Neuron (in vitro differentiated cells): ENCODE measurements around the gene PLA2G6.

ENCODE experiments used
- H2AFZ ChIP-seq: one replicate; pipeline ENCODE4 v1.6.1; 2013; ENCODE audit warnings: low read depth, mild to moderate bottlenecking, inconsistent platforms, low read length, moderate library complexity
- H3K27me3 ChIP-seq: one replicate; pipeline ENCODE4 v1.6.1; 2013; ENCODE audit warnings: low read length; ENCODE audit not compliant: insufficient read depth
- H3K36me3 ChIP-seq: one replicate; pipeline ENCODE4 v1.6.1; 2013; ENCODE audit warnings: low read length; ENCODE audit not compliant: insufficient read depth
- H3K4me1 ChIP-seq: one replicate; pipeline ENCODE4 v1.6.1; 2013; ENCODE audit warnings: low read length; ENCODE audit not compliant: insufficient read depth
- H3K4me3 ChIP-seq: 2 replicates; pipeline ENCODE4 v1.5.1; 2013; ENCODE audit warnings: mild to moderate bottlenecking, low read length, moderate library complexity
- H3K9me3 ChIP-seq: one replicate; pipeline ENCODE4 v1.6.1; 2013; ENCODE audit warnings: low read length

The PLA2G6 gene

GRCh38 chr22:38071421-38072321, 110.0 kb downstream of the PLA2G6 start:
- Histone ChIP-seq H3K27me3 (no peaks in the 10 kb centered on the region), H3K9me3 (no peaks in the 10 kb centered on the region), H2AFZ (no peak overlapping the region), H3K4me3 (no peak overlapping the region), H3K4me1 (peaks cover 30% of the 10 kb centered on the region), H3K36me3 (peaks cover 21% of the 10 kb centered on the region)

DNA sequence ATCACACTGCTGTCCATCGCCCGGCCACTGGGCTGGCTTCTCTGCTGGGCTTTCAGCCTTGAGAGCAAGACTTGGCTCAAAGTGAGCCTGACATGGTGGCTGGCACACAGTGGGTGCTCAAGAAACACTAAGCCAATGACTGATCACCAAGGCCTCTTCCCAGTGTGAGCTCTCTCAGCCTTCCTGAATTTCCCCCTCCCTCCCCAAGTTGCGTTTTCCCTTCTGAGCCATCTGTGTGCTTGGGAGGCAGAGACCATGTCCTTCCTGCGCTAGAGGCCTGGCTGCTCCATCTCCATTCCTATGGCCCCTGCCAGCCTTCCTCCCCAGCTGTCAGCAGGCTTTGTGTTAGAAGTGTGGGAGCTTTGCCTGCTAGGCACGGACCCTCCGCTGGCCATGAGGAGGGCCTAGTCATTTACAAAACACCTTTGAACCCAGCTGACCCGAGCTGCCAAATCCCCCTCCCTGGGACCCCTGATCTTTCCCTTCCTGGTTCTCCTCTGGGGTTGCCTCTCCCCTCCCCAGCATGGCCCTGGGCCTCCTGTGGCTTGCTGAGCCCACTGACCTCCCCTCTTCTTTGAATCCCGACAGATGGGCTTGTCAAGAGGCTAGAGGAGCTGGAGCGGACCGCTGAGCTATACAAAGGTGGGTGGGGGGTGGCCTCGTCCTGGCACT, 111.2 kb downstream of the PLA2G6 start:
- Histone ChIP-seq H2AFZ (no peak overlapping the region), H3K36me3 (peaks cover 29% of the 10 kb centered on the region), H3K4me3 (no peak overlapping the region), H3K27me3 (no peaks in the 10 kb centered on the region), H3K9me3 (no peaks in the 10 kb centered on the region), H3K4me1 (peaks cover 28% of the 10 kb centered on the region)

DNA sequence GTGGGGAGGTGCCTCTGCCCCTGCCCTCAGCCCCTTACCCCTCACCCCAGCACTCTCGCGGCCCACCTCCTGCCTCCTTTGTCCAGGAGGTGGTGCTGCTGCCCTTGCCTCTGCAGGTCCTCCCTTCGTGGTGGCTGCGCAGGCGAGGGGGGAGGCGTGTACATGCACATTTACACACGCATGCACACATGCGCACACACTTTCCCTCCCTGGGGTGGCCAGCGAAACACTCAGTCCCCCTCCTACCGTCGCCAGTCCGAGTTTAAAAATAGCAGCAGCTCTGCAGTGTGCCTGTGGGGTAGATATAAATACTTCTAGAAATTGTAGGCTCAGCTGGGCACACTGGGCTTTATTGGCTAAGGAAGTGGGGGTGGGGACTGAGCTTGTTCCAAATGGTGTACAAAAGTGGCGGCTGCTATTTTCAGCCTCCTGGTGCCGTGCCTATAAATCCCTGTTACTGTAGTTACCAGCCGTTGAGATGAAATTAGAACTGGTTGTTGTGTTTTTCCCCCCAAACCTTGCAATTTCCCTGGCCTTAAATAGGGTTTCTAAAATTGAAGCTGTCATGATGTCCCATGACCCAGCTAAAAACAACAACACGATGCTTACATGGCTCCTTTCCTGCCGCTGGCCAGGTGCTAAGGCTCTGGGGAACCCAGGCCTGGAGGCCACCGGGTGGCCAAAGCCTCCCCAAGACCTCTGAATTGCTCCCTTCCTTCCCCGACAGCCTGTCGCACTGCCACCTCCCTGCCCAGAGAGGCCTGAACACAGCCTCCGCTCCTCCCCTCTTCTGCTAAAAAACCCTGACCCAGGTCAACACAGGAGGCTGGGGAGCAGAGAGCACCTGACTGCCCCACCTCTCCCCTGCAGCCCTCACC, 112.0 kb downstream of the PLA2G6 start:
- Histone ChIP-seq H3K27me3 (no peaks in the 10 kb centered on the region), H2AFZ (no peak overlapping the region)

DNA sequence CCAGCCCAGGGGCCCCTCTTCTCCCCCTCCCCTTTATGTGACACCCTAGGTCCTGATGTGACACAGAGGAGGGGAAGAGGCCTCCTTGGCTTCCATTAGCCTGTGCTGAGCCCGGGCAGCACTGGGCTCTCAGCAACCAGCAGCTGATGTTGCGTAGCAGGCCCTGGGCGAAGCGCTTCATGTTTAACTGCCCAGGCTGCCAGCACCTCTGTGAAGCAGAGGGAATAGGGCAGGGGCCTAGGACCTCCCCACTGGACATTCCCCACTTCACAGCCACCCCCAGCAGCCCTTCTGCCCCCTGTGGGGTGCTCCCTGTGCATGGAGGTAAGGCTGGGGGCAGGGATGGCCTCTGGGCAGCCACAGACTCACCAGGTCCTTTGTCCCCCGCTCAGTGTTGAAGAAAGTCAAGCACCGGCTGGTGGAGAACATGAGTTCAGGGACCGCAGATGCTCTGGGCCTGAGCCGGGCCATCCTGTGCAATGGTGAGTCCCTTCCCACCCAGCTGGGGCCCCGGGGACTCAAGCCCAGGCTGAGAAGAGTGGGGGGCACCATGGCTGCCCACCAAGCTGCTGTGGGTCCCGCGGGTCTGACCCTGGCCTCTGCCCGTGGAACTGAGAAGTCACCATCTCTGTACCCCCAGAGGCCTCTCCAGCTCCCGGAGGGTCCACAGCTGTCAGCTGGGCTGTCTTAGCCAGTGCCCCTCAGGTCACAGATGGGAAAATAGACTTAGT, 112.8 kb downstream of the PLA2G6 start:
- H3K36me3 ChIP-seq, result peaks cover 25% of the 10 kb centered on the region
- no peak overlapping the region for H3K4me3 ChIP-seq
- H3K27me3 ChIP-seq, result no peaks in the 10 kb centered on the region
- H3K4me1 ChIP-seq, result peaks cover 25% of the 10 kb centered on the region
- no peak overlapping the region for H2AFZ ChIP-seq
- H3K9me3 ChIP-seq, result no peaks in the 10 kb centered on the region

More for the DNA sequence above, 112.0 kb downstream of the PLA2G6 start:
- Histone ChIP-seq H3K4me1 (peaks cover 25% of the 10 kb centered on the region), H3K4me3 (no peak overlapping the region), H3K9me3 (no peaks in the 10 kb centered on the region), H3K36me3 (peaks cover 32% of the 10 kb centered on the region)

- H3K4me1 ChIP-seq, result peaks cover 25% of the 10 kb centered on the region
- peaks cover 21% of the 10 kb centered on the region for H3K36me3 ChIP-seq
- no peaks in the 10 kb centered on the region for H3K27me3 ChIP-seq
- H3K4me3 ChIP-seq, result no peak overlapping the region
- no peaks in the 10 kb centered on the region for H3K9me3 ChIP-seq
- no peak overlapping the region for H2AFZ ChIP-seq
These were observed 113.8 kb downstream of the PLA2G6 start for GRCh38 chr22:38067761-38068360.

GRCh38 chr22:38067028-38067415, 114.6 kb downstream of the PLA2G6 start:
- H3K4me3 ChIP-seq, result no peak overlapping the region
- no peak overlapping the region for H2AFZ ChIP-seq
- no peaks in the 10 kb centered on the region for H3K9me3 ChIP-seq
- peaks cover 25% of the 10 kb centered on the region for H3K4me1 ChIP-seq
- peaks cover 16% of the 10 kb centered on the region for H3K36me3 ChIP-seq
- no peaks in the 10 kb centered on the region for H3K27me3 ChIP-seq

GRCh38 chr22:38066381-38067027, 115.1 kb downstream of the PLA2G6 start:
- peaks cover 25% of the 10 kb centered on the region for H3K4me1 ChIP-seq
- no peaks in the 10 kb centered on the region for H3K27me3 ChIP-seq
- H3K9me3 ChIP-seq, result no peaks in the 10 kb centered on the region
- no peak overlapping the region for H3K4me3 ChIP-seq
- H3K36me3 ChIP-seq, result peaks cover 16% of the 10 kb centered on the region
- no peak overlapping the region for H2AFZ ChIP-seq

- Histone ChIP-seq H3K27me3 (no peaks in the 10 kb centered on the region), H3K4me1 (peaks cover 23% of the 10 kb centered on the region), H3K36me3 (peaks cover 16% of the 10 kb centered on the region), H3K4me3 (no peak overlapping the region), H3K9me3 (no peaks in the 10 kb centered on the region), H2AFZ (no peak overlapping the region)
These were observed 116.1 kb downstream of the PLA2G6 start for GRCh38 chr22:38065539-38065938.

DNA sequence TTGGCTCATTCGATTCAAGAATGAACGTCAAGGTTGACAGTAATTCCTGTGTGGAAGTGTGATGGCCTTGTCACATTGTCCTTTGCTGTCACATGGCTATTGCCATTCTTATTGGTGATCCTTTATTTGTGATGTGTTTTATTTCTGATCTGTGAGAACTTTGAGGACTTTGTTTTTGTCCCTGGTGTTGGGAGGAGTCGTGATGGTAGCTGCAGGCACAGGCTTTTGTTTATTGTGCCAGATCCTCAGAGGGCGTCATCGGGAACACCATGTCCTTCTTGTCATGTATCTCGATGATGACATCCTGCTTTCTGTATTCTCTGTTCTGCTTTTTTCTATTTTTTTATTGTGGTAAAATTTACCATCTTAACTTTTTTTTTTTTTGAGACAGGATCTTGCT, 118.8 kb downstream of the PLA2G6 start:
- Histone ChIP-seq H3K27me3 (no peaks in the 10 kb centered on the region), H3K4me1 (peaks cover 13% of the 10 kb centered on the region)

More for the DNA sequence above, 118.8 kb downstream of the PLA2G6 start:
- Histone ChIP-seq H2AFZ (no peak overlapping the region), H3K9me3 (no peaks in the 10 kb centered on the region), H3K36me3 (peaks cover 27% of the 10 kb centered on the region), H3K4me3 (no peak overlapping the region)
